Measurements from ENCODE around the gene ABITRAM.

DNA sequence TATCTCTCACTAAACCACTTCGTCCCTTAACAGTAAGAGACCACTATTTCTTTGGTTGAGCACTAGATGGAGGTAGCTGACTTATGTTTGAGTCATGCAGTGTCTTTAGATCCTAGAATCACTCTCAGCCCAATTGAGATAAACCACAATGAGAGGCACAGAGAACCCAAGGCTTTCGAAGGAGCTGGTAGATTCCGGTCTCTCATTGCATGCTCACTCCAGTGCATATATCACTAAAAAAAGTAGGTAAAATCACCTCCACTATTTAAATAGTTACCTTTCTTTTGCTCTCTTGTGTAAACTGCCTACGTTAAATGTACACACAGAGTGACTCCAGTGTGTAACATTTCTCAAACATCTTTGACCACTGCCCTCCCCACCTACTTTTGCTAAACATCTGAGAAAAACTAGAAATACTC lies 44.5 kb upstream of the ABITRAM start:
- TF ChIP-seq POLR2A (IDR thresholded peaks at IDR 0.05; ENCODE audit: low read depth, low read length) = no peak
- TF ChIP-seq POLR2AphosphoS5 (IDR thresholded peaks at IDR 0.05; ENCODE audit: low read depth, low read length) = no peak
- no peak for TF ChIP-seq TAF1 (IDR thresholded peaks at IDR 0.05; ENCODE audit: low read depth, low read length)
- TF ChIP-seq POU2F2 (IDR thresholded peaks at IDR 0.05; ENCODE audit: low read depth, low read length) = no peak
